Measurements from ENCODE around the gene SULT1A3.
"Not testable (repeated sequence)": the region's sequence is repeated elsewhere in the genome, so short reads cannot be mapped to it uniquely, and the experiment has no call there.

DNA sequence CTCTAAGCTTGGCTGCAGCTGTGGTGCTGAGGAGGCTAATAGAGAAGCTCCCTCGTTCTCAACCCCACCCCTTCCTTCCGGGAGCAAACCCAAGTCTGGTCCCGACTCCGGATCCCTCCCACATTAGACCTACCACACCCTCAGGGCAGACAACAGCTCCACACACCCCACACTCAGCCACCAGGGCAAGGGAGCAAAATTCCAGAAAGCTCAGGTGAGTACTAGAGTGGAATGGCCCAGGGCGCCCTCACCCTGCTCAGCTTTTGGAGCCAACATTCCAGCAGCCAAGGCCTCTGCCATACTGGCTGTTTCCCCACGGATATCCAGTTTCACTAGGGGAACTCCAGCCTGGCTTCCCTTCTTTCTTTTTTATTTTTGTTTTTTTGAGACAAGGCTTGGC lies 10.0 kb downstream of the SULT1A3 start:
- TF ChIP-seq POLR2A, CTCF (IDR thresholded peaks at IDR 0.05): not testable (repeated sequence)

Measured in uterus (tissue), 2 donors.